H9 (cell line): ENCODE measurements around the gene UBE2E1. TPM values are rescaled to one million over a fixed set of nuclear protein-coding genes. Genes with fewer than 3 reads are reported as not detected.

Source experiments
- DNase-seq: peaks from one replicate; pipeline ENCODE4 v3.0.0-alpha.2; 2017
- H2AFZ ChIP-seq: one replicate; pipeline ENCODE4 v1.6.1; 2013; ENCODE audit warnings: mild to moderate bottlenecking, low read length, control low read depth, moderate library complexity
- H2AK5ac ChIP-seq: 2 replicates; pipeline ENCODE4 v1.6.1; 2013; ENCODE audit warnings: low read length, control low read depth, mixed read lengths; ENCODE audit not compliant: insufficient read length
- H2BK120ac ChIP-seq: one replicate; pipeline ENCODE4 v1.6.1; 2013; ENCODE audit warnings: low read depth, mild to moderate bottlenecking, low read length, control low read depth, inconsistent platforms; ENCODE audit not compliant: poor library complexity, severe bottlenecking
- H2BK12ac ChIP-seq: 2 replicates; pipeline ENCODE4 v1.6.1; 2013; ENCODE audit warnings: low read length, control low read depth, mixed read lengths, low read depth; ENCODE audit not compliant: insufficient read length
- H2BK15ac ChIP-seq: 2 replicates; pipeline ENCODE4 v1.6.1; 2013; ENCODE audit warnings: low read depth, low read length, control low read depth
- H2BK20ac ChIP-seq: one replicate; pipeline ENCODE4 v1.6.1; 2013; ENCODE audit warnings: low read depth, mild to moderate bottlenecking, low read length, control low read depth, inconsistent platforms; ENCODE audit not compliant: poor library complexity, severe bottlenecking
- H2BK5ac ChIP-seq: 2 replicates; pipeline ENCODE4 v1.6.1; 2013; ENCODE audit warnings: low read length, control low read depth, mixed read lengths; ENCODE audit not compliant: insufficient read length
- H3K14ac ChIP-seq: 2 replicates; pipeline ENCODE4 v1.6.1; 2013; ENCODE audit warnings: low read length, control low read depth; ENCODE audit not compliant: insufficient read depth
- H3K18ac ChIP-seq: 2 replicates; pipeline ENCODE4 v1.6.1; 2013; ENCODE audit warnings: low read depth, mild to moderate bottlenecking, mixed read lengths, low read length, control low read depth; ENCODE audit not compliant: insufficient read length
- H3K23ac ChIP-seq: 2 replicates; pipeline ENCODE4 v1.6.1; 2013; ENCODE audit warnings: low read length, control low read depth, mixed read lengths, low read depth; ENCODE audit not compliant: insufficient read length
- H3K23me2 ChIP-seq: 2 replicates; pipeline ENCODE4 v1.6.1; 2013; ENCODE audit warnings: low read depth, mild to moderate bottlenecking, mixed read lengths, low read length, control low read depth; ENCODE audit not compliant: insufficient read length, poor library complexity, severe bottlenecking
- H3K27ac ChIP-seq: 2 replicates; pipeline ENCODE4 v1.5.1; 2013; ENCODE audit warnings: low read length, control low read depth, mixed read lengths, low read depth; ENCODE audit not compliant: insufficient read length
- H3K27me3 ChIP-seq: 2 replicates; pipeline ENCODE4 v1.6.1; 2013; ENCODE audit warnings: low read length, control low read depth, inconsistent platforms; ENCODE audit not compliant: insufficient read depth
- H3K4ac ChIP-seq: 2 replicates; pipeline ENCODE4 v1.6.1; 2013; ENCODE audit warnings: low read depth, mild to moderate bottlenecking, control low read depth, inconsistent platforms, low read length, moderate library complexity
- H3K4me1 ChIP-seq: 2 replicates; pipeline ENCODE4 v1.6.1; 2013; ENCODE audit warnings: low read length, control low read depth, inconsistent platforms; ENCODE audit not compliant: insufficient read depth
- H3K4me2 ChIP-seq: 2 replicates; pipeline ENCODE4 v1.6.1; 2013; ENCODE audit warnings: low read length, control low read depth, mixed read lengths; ENCODE audit not compliant: insufficient read length, insufficient read depth
- H3K56ac ChIP-seq: 2 replicates; pipeline ENCODE4 v1.6.1; 2013; ENCODE audit warnings: low read depth, mild to moderate bottlenecking, mixed read lengths, low read length, control low read depth; ENCODE audit not compliant: insufficient read length
- H3K79me1 ChIP-seq: 2 replicates; pipeline ENCODE4 v1.6.1; 2013; ENCODE audit warnings: low read depth, mild to moderate bottlenecking, moderate library complexity, low read length, control low read depth, inconsistent platforms; ENCODE audit not compliant: insufficient read depth, poor library complexity, severe bottlenecking
- H3K79me2 ChIP-seq: 2 replicates; pipeline ENCODE4 v1.6.1; 2013; ENCODE audit warnings: low read length, control low read depth, inconsistent platforms; ENCODE audit not compliant: insufficient read depth
- H3K9ac ChIP-seq: 2 replicates; pipeline ENCODE4 v1.6.1; 2013; ENCODE audit warnings: low read length, control low read depth, mixed read lengths; ENCODE audit not compliant: insufficient read length; ENCODE audit errors: extremely low read depth
- H3K9me3 ChIP-seq: one replicate; pipeline ENCODE4 v1.6.1; 2013; ENCODE audit warnings: low read depth, low read length, inconsistent platforms; ENCODE audit not compliant: control insufficient read depth
- H3T11ph ChIP-seq: one replicate; pipeline ENCODE4 v1.6.1; 2013; ENCODE audit warnings: mild to moderate bottlenecking, low read length, control low read depth, inconsistent platforms
- H4K20me1 ChIP-seq: one replicate; pipeline ENCODE4 v1.6.1; 2013; ENCODE audit not compliant: control insufficient read depth, insufficient read length, insufficient read depth
- H4K5ac ChIP-seq: 2 replicates; pipeline ENCODE4 v1.6.1; 2013; ENCODE audit warnings: low read depth, mild to moderate bottlenecking, mixed read lengths, low read length, control low read depth; ENCODE audit not compliant: insufficient read length
- H4K8ac ChIP-seq: replicated peaks from 2 replicates; pipeline ENCODE4 v1.6.1; 2013; ENCODE audit warnings: low read length, control low read depth, mixed read lengths, low read depth; ENCODE audit not compliant: insufficient read length
- H4K91ac ChIP-seq: 2 replicates; pipeline ENCODE4 v1.6.1; 2013; ENCODE audit warnings: low read depth, mild to moderate bottlenecking, moderate library complexity, mixed read lengths, low read length, control low read depth; ENCODE audit not compliant: insufficient read length
- H3K27ac Mint-ChIP-seq, 3 experiments: 2 replicates in 2 of 3; 3 replicates in 1 of 3; pipeline ENCODE4 v1.8.0; 2020 to 2021; ENCODE audit warnings: mixed read lengths in 3 of 3, mild to moderate bottlenecking in 1 of 3, moderate library complexity in 1 of 3
- H3K27me3 Mint-ChIP-seq: 2 replicates; pipeline ENCODE4 v1.8.0; 2021; ENCODE audit warnings: low read depth, mild to moderate bottlenecking, moderate library complexity, mixed read lengths
- H3K36me3 Mint-ChIP-seq, 3 experiments: 2 replicates in 2 of 3; 3 replicates in 1 of 3; pipeline ENCODE4 v1.8.0; 2020 to 2021; ENCODE audit warnings: low read depth in 3 of 3, mixed read lengths in 3 of 3; ENCODE audit not compliant: insufficient read depth in 1 of 3
- H3K4me1 Mint-ChIP-seq, 2 experiments: 2 replicates each; pipeline ENCODE4 v1.8.0; 2020; ENCODE audit warnings: mixed read lengths in 2 of 2
- H3K4me3 Mint-ChIP-seq, 2 experiments: 2 replicates in 1 of 2; 3 replicates in 1 of 2; pipeline ENCODE4 v1.8.0; 2020 to 2021; ENCODE audit warnings: mild to moderate bottlenecking in 2 of 2, mixed read lengths in 2 of 2, moderate library complexity in 1 of 2
- H3K9me3 Mint-ChIP-seq, 2 experiments: 2 replicates in 1 of 2; 3 replicates in 1 of 2; pipeline ENCODE4 v1.8.0; 2020; ENCODE audit warnings: mild to moderate bottlenecking in 2 of 2, mixed read lengths in 2 of 2, moderate library complexity in 1 of 2
- CTCF ChIP-seq: fragments of 200-600 bp; sonication (generic); conservative IDR thresholded peaks from 3 replicates; pipeline ENCODE4 v1.8.0; 2021; ENCODE audit warnings: antibody characterized with exemption, mild to moderate bottlenecking
- WGBS: extraction: QIAGEN DNeasy Blood & Tissue Kit; methylation state at CpG from one replicate; pipeline ENCODE4 v1.1.7; 2013; ENCODE audit warnings: missing lambda C conversion rate, low lambda C conversion rate, mixed read lengths; ENCODE audit not compliant: insufficient read length; ENCODE audit errors: extremely low coverage; 5-methylcytosine and 5-hydroxymethylcytosine counted together
- total RNA-seq: library from RNA; stranded (reverse); gene quantifications from 2 replicates; pipeline ENCODE4 v1.2.1, GENCODE V29; 2021

The UBE2E1 gene
- total RNA-seq, 1 experiment from 2014 or later = 142 TPM

GRCh38 chr3:23837691-23838090 is 31.9 kb downstream of the UBE2E1 start:
- TF ChIP-seq CTCF = no peak
- DNase-seq = no peak
- no peaks in the 10 kb centered on the region for H4K20me1 ChIP-seq
- no peak overlapping the region for H2BK120ac ChIP-seq
- H3K18ac ChIP-seq = no peak overlapping the region
- H2BK20ac ChIP-seq = no peak overlapping the region
- no peak overlapping the region for H2AFZ ChIP-seq
- peaks cover 5% of the 10 kb centered on the region; the same call in 1 of the 2 replicates for H3K79me2 ChIP-seq
- H3K9me3 ChIP-seq = no peaks in the 10 kb centered on the region
- H3T11ph ChIP-seq = no peak overlapping the region
- no peak overlapping the region for H2BK5ac ChIP-seq
- Mint-ChIP-seq H3K9me3 (no peaks in the 10 kb centered on the region), H3K4me1 (peaks cover 38 to 44% of the 10 kb centered on the region in 2 experiments), H3K27me3 (no peaks in the 10 kb centered on the region), H3K4me3 (no peak overlapping the region), H3K36me3 (no peaks in the 10 kb centered on the region), H3K27ac (peak overlapping the region in 1 of 3 experiments; percentile 47; a peak in 2 of 7 replicates)
- H3K23me2 ChIP-seq = no peaks in the 10 kb centered on the region
- no peak overlapping the region for H4K91ac ChIP-seq
- H4K5ac ChIP-seq = no peak overlapping the region
- no peak overlapping the region for H2BK15ac ChIP-seq
- H2AK5ac ChIP-seq = no peak overlapping the region
- no peak overlapping the region for H3K23ac ChIP-seq
- H3K4me2 ChIP-seq = no peak overlapping the region
- no peak overlapping the region for H3K9ac ChIP-seq
- H2BK12ac ChIP-seq = no peak overlapping the region
- H3K56ac ChIP-seq = no peak overlapping the region
- H3K14ac ChIP-seq = no peak overlapping the region
- H4K8ac ChIP-seq = no peak overlapping the region
- H3K27me3 ChIP-seq = no peaks in the 10 kb centered on the region
- H3K27ac ChIP-seq = no peak overlapping the region
- H3K4ac ChIP-seq = no peak overlapping the region
- H3K79me1 ChIP-seq = peaks cover 11% of the 10 kb centered on the region
- whole genome bisulfite sequencing = no CpG with 5 or more reads among the region's 1 CpG
- no peaks in the 10 kb centered on the region for H3K4me1 ChIP-seq
